Mucosa of stomach (tissue), 1 donor: ENCODE measurements around the gene RNF149.

Source experiments
- H3K27me3 ChIP-seq: one replicate; pipeline ENCODE4 v1.7.0; 2013; ENCODE audit warnings: mild to moderate bottlenecking, low read length; ENCODE audit not compliant: control insufficient read depth, insufficient read depth
- H3K36me3 ChIP-seq: one replicate; pipeline ENCODE4 v1.7.0; 2013; ENCODE audit warnings: low read length; ENCODE audit not compliant: control insufficient read depth, insufficient read depth
- H3K4me1 ChIP-seq: one replicate; pipeline ENCODE4 v1.7.0; 2013; ENCODE audit warnings: mild to moderate bottlenecking, low read length; ENCODE audit not compliant: control insufficient read depth, insufficient read depth
- H3K4me3 ChIP-seq: one replicate; pipeline ENCODE4 v1.7.0; 2013; ENCODE audit warnings: low read length
- H3K9ac ChIP-seq: one replicate; pipeline ENCODE4 v1.7.0; 2013; ENCODE audit warnings: mild to moderate bottlenecking, low read length, moderate library complexity
- H3K9me3 ChIP-seq: one replicate; pipeline ENCODE4 v1.7.0; 2013; ENCODE audit warnings: mild to moderate bottlenecking, low read length, moderate library complexity; ENCODE audit not compliant: control insufficient read depth
- donor health status: Pancreatic carcinoma.

The RNF149 gene

DNA sequence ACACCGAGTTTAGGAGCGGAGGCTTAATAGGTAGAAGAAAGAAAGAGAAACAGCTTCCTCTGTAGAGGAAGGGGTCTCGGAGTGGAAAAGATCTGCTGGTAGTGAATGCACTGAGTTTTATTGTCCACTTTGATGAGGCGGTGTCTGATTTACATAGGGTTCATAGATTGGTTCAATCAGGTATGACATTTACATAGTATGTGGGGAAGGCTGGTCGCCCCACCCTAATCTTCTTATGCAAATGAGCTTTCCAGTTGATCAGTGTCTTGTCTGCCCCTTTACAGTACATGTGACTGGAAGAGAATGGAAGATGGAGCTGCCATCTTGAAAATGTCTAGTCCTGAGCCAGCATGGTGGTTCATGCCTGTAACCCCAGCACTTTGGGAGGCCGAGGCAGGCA lies 75.7 kb downstream of the RNF149 start:
- Histone ChIP-seq H3K4me3 (no peak overlapping the region), H3K9me3 (peaks cover 6% of the 10 kb centered on the region), H3K4me1 (peaks cover 16% of the 10 kb centered on the region), H3K36me3 (no peaks in the 10 kb centered on the region), H3K9ac (no peak overlapping the region), H3K27me3 (no peaks in the 10 kb centered on the region)

DNA sequence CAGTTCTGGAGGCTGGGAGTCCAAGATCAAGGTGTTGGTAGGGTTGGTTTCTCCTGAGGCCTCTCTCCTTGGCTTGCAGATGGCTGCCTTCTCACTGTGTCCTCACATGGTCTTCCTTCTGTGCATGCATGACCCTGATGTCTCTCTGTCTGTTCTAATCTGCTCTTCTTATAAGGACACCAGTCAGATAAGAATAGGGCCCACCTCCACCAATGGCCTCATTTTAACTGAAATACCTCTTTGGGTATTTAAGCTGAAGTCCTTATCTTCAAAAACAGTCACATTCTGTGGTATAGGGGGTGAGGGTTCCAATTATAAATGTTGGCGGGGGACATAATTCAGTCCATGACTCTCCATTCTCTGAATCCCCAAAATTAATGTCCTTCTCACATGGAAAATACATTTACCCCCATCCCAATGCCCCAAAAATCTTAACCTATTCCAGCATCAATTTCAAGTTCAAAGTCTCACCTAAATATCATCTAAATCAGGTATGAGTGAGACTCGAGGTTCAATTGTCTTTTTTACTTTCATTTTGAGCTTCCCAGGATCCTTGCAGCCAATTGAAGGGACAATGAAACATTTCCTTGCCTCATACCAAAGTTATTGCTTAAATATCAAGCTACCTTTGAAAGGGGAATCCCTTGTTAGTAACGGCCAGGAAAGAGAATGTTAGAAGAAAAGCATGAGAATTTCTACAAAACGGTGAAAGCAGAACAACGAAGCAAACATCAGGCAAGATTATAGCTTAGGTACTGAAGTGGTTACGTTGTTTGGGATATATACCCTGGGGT lies 76.4 kb downstream of the RNF149 start:
- Histone ChIP-seq H3K9me3 (peaks cover 6% of the 10 kb centered on the region), H3K4me3 (no peak overlapping the region), H3K9ac (no peak overlapping the region), H3K36me3 (no peaks in the 10 kb centered on the region), H3K27me3 (no peaks in the 10 kb centered on the region), H3K4me1 (peaks cover 16% of the 10 kb centered on the region)

DNA sequence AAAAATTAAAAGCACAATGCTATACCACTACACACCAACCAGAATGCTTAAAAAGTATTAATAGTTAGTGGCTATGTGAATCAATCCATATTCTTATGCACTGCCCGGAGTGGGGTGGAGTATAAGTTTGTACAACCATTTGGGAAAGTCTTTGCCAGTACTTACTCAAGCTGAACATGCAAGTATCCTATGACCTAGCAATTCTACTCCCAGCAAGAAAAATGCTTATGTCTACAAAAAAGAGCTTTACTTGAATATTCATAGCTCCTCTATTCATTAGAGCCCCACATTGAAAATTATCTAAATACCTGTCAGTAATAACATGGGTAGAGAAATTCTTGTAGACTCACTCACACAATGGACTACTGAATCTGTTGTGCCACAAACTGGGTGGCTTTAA lies 77.3 kb downstream of the RNF149 start:
- H3K4me1 ChIP-seq = peaks cover 16% of the 10 kb centered on the region
- H3K4me3 ChIP-seq = no peak overlapping the region
- no peak overlapping the region for H3K9ac ChIP-seq
- H3K36me3 ChIP-seq = no peaks in the 10 kb centered on the region
- peaks cover 6% of the 10 kb centered on the region for H3K9me3 ChIP-seq
- H3K27me3 ChIP-seq = no peaks in the 10 kb centered on the region

DNA sequence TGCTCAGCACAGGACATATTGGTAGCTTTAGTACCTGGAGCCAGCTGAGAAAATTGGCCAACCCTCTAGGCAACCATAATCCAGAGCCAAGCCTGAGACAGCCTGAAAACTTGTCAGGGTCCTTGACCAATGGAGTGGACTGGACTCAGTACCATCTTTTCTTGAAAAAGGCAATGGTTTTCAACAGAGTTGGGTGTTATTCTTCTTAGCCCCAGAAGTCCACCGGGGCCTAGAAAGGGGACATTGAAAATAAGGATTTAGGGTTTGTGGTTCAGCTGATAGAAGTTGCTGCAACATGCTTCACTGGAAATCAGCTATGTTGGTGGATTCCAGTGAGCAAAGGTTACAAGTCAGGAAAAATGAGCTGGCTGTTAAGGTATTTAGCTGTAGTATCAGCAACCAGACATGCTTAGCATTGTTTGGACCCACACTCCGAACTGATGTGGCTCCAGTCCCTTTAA lies 77.9 kb downstream of the RNF149 start:
- H3K36me3 ChIP-seq = no peaks in the 10 kb centered on the region
- H3K4me1 ChIP-seq = peaks cover 16% of the 10 kb centered on the region
- peaks cover 6% of the 10 kb centered on the region for H3K9me3 ChIP-seq
- no peaks in the 10 kb centered on the region for H3K27me3 ChIP-seq
- H3K9ac ChIP-seq = no peak overlapping the region
- H3K4me3 ChIP-seq = no peak overlapping the region
